Progenitor cell of endocrine pancreas (in vitro differentiated cells): Measurements from ENCODE around the gene PLCB3. TPM values are rescaled to one million over a fixed set of nuclear protein-coding genes. Genes with fewer than 3 reads are reported as not detected.
"Not testable (repeated sequence)": the region's sequence is repeated elsewhere in the genome, so short reads cannot be mapped to it uniquely, and the experiment has no call there.

ENCODE experiments used
- DNase-seq: peaks from one replicate; pipeline ENCODE4 v3.0.0; 2021; ENCODE audit warnings: low spot score; ENCODE audit not compliant: unreplicated experiment
- H3K27ac Mint-ChIP-seq: 2 replicates; pipeline ENCODE4 v1.8.0; 2021; ENCODE audit warnings: mild to moderate bottlenecking, moderate library complexity, mixed read lengths
- H3K27me3 Mint-ChIP-seq: 2 replicates; pipeline ENCODE4 v1.8.0; 2021; ENCODE audit warnings: mixed read lengths
- H3K36me3 Mint-ChIP-seq: 2 replicates; pipeline ENCODE4 v1.8.0; 2022; ENCODE audit warnings: mixed read lengths; ENCODE audit not compliant: insufficient read depth
- H3K4me1 Mint-ChIP-seq: 2 replicates; pipeline ENCODE4 v1.8.0; 2021; ENCODE audit warnings: low read depth, mixed read lengths
- H3K4me3 Mint-ChIP-seq: 2 replicates; pipeline ENCODE4 v1.8.0; 2021; ENCODE audit warnings: low read depth, mild to moderate bottlenecking, moderate library complexity, mixed read lengths
- H3K9me3 Mint-ChIP-seq: 2 replicates; pipeline ENCODE4 v1.8.0; 2021; ENCODE audit warnings: low read depth, mixed read lengths
- CTCF ChIP-seq: fragments of 200-600 bp; sonication (generic); IDR thresholded peaks from one replicate; pipeline ENCODE4 v1.5.0; 2021; ENCODE audit warnings: antibody characterized with exemption, mild to moderate bottlenecking; ENCODE audit not compliant: unreplicated experiment
- total RNA-seq: library from RNA; stranded (reverse); gene quantifications from 2 replicates; pipeline ENCODE4 v1.2.1, GENCODE V29; 2021

Gene PLCB3
- total RNA-seq, 1 donor from 2014 or later: 22.6 TPM

GRCh38 chr11:64306876-64307622, 55.7 kb downstream of the PLCB3 start:
- H3K27me3 Mint-ChIP-seq: peaks cover 3% of the 10 kb centered on the region
- H3K4me3 Mint-ChIP-seq: peak overlapping the region; percentile 94
- DNase-seq: no peak

GRCh38 chr11:64307795-64308194, 56.5 kb downstream of the PLCB3 start:
- DNase-seq, H3K9me3 Mint-ChIP-seq, H3K4me1 Mint-ChIP-seq, H3K27ac Mint-ChIP-seq, H3K36me3 Mint-ChIP-seq, H3K27me3 Mint-ChIP-seq, H3K4me3 Mint-ChIP-seq: not testable (repeated sequence)

More at GRCh38 chr11:64306876-64307622, 55.7 kb downstream of the PLCB3 start:
- Mint-ChIP-seq H3K9me3 (no peaks in the 10 kb centered on the region), H3K36me3 (no peaks in the 10 kb centered on the region), H3K27ac (peak overlapping the region; percentile 96), H3K4me1 (peaks cover 9% of the 10 kb centered on the region)
- TF ChIP-seq CTCF: no peak

- peaks cover 5% of the 10 kb centered on the region for H3K36me3 Mint-ChIP-seq
- no peak overlapping the region for H3K4me3 Mint-ChIP-seq
- no peaks in the 10 kb centered on the region for H3K9me3 Mint-ChIP-seq
- peak overlapping the region; percentile 23 for H3K27ac Mint-ChIP-seq
- no peak for TF ChIP-seq CTCF
- DNase-seq: no peak
- no peaks in the 10 kb centered on the region for H3K27me3 Mint-ChIP-seq
- peaks cover 6% of the 10 kb centered on the region for H3K4me1 Mint-ChIP-seq
Observed at GRCh38 chr11:64312947-64313346, 61.6 kb downstream of the PLCB3 start.

GRCh38 chr11:64313491-64314145, 62.3 kb downstream of the PLCB3 start:
- peak overlapping the region; percentile 11 for H3K27ac Mint-ChIP-seq
- H3K27me3 Mint-ChIP-seq: no peaks in the 10 kb centered on the region
- H3K36me3 Mint-ChIP-seq: peaks cover 5% of the 10 kb centered on the region
- no peak overlapping the region for H3K4me3 Mint-ChIP-seq
- peaks cover 6% of the 10 kb centered on the region for H3K4me1 Mint-ChIP-seq
- DNase-seq: no peak
- H3K9me3 Mint-ChIP-seq: no peaks in the 10 kb centered on the region
- no peak for TF ChIP-seq CTCF

- Mint-ChIP-seq H3K9me3 (no peaks in the 10 kb centered on the region), H3K4me1 (peaks cover 11% of the 10 kb centered on the region), H3K27me3 (no peaks in the 10 kb centered on the region), H3K36me3 (peaks cover 5% of the 10 kb centered on the region), H3K4me3 (no peak overlapping the region), H3K27ac (no peak overlapping the region)
- no peak for DNase-seq
- TF ChIP-seq CTCF: no peak
Observed at GRCh38 chr11:64314146-64314804, 62.9 kb downstream of the PLCB3 start.
